ENCODE measurements around the gene ZNF543. TPM values are rescaled to one million over a fixed set of nuclear protein-coding genes. Genes with fewer than 3 reads are reported as not detected.
"Not testable (repeated sequence)": the region's sequence is repeated elsewhere in the genome, so short reads cannot be mapped to it uniquely, and the experiment has no call there.

ZNF543 gene
- total RNA-seq, 8 experiments from 2014 or later = 6.2 to 13.8 (median 10.1) TPM

DNA sequence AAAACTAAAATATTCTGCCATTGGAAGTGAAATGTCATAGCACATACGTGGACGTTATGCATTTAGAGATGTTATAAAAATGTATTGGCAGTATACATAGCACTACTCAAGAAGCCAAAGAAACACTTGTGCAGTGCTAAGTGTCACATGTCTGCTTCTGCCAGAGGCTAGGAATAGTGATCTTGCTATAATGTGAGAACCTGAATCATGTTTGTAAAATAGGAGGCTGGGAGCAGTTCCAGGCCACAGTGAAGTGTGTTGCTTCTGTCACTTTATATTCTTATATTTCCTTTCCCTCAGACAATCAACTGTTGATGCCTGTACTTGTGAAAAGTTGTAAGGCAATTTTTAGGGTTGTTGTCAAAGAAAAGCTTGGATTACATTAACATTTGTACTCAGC lies 46.5 kb downstream of the ZNF543 start:
- in situ Hi-C loops (cut with MboI; ENCODE audit: low pct_unique_long_range_greater_than_20kb in 2 of 9, low sequenced_read_pairs in 9 of 9, unreplicated experiment in 9 of 9) = no loop called here
- Histone ChIP-seq H3K27ac (no peak overlapping the region), H3K4me3 (no peak overlapping the region), H3K4me1 (replicated peaks in 1 of 2) (peaks cover 5 to 6% of the 10 kb centered on the region in 2 donors)
- no peak for ATAC-seq (replicated peaks in 6 of 8)
- 69 to 100% (median 100%) methylated on average over 2 of the region's 2 CpGs; no CpG with 5 or more reads in 3 of the 10 experiments for WGBS, 10 experiments

DNA sequence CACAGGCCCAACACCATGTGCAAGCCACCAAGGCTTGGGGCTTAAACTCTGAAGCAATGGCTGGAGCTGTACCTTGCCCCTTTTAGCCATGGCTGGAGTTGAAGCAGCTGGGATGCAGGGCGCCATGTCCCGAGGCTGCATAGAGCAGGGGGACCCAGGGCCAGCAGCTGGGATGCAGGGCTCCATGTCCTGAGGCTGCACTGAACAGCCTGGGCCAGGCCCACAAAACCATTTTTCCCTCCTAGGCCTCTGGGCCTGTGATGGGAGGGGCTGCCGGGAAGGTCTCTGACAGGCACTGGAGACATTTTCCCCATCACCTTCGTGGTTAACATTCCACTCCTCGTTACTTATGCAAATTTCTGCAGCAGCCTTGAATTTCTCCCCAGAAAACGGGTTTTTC lies 53.9 kb downstream of the ZNF543 start:
- 65 to 100% (median 87%) methylated on average over 2 to 5 of the region's 6 CpGs; no CpG with 5 or more reads in 2 of the 10 experiments for WGBS, 10 experiments
- Histone ChIP-seq H3K4me1 (replicated peaks in 1 of 2) (no peaks in the 10 kb centered on the region), H3K4me3 (no peak overlapping the region), H3K27ac (no peak overlapping the region)
- in situ Hi-C loops (cut with MboI; ENCODE audit: low pct_unique_long_range_greater_than_20kb in 2 of 9, low sequenced_read_pairs in 9 of 9, unreplicated experiment in 9 of 9) = no loop called here
- ATAC-seq (replicated peaks in 6 of 8) = no peak

GRCh38 chr19:57374647-57375046 lies 54.4 kb downstream of the ZNF543 start:
- in situ Hi-C loops (cut with MboI; ENCODE audit: low pct_unique_long_range_greater_than_20kb in 2 of 9, low sequenced_read_pairs in 9 of 9, unreplicated experiment in 9 of 9); H3K27ac ChIP-seq; H3K4me3 ChIP-seq; H3K4me1 ChIP-seq (replicated peaks in 1 of 2); ATAC-seq (replicated peaks in 6 of 8): not testable (repeated sequence)
- WGBS, 10 experiments = 80 to 100% (median 100%) methylated on average over 1 to 2 of the region's 2 CpGs; no CpG with 5 or more reads in 1 of the 10 experiments

- no peak overlapping the region for H3K4me3 ChIP-seq
- in situ Hi-C loops (cut with MboI; ENCODE audit: low pct_unique_long_range_greater_than_20kb in 2 of 9, low sequenced_read_pairs in 9 of 9, unreplicated experiment in 9 of 9) = no loop called here
- no peak overlapping the region for H3K27ac ChIP-seq
- peak in 2 of 8 experiments; percentile 86 to 91 for ATAC-seq (replicated peaks in 6 of 8)
- H3K4me1 ChIP-seq (replicated peaks in 1 of 2) = no peaks in the 10 kb centered on the region
- WGBS, 10 experiments = 0 to 100% (median 95%) methylated on average over 1 to 5 of the region's 6 CpGs; no CpG with 5 or more reads in 5 of the 10 experiments
These were observed 55.9 kb downstream of the ZNF543 start for GRCh38 chr19:57376151-57376550.

DNA sequence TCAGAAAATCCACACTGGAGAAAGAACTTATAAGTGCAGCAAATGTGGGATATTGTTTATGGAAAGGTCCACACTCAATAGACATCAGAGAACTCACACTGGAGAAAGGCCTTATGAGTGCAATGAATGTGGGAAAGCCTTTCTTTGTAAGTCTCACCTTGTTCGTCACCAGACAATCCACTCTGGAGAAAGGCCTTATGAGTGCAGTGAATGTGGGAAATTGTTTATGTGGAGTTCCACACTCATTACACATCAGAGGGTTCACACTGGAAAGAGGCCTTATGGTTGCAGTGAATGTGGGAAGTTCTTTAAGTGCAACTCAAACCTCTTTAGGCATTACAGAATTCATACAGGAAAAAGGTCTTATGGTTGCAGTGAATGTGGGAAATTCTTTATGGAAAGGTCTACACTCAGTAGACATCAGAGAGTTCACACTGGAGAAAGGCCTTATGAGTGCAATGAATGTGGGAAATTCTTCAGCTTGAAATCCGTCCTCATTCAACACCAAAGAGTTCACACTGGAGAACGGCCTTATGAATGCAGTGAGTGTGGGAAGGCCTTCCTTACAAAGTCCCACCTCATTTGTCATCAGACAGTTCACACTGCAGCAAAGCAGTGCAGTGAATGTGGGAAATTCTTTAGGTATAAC lies 57.4 kb downstream of the ZNF543 start:
- no peaks in the 10 kb centered on the region for H3K4me1 ChIP-seq (replicated peaks in 1 of 2)
- no peak for ATAC-seq (replicated peaks in 6 of 8)
- 17 to 94% (median 83%) methylated on average over 1 to 3 of the region's 3 CpGs; no CpG with 5 or more reads in 2 of the 10 experiments for WGBS, 10 experiments
- in situ Hi-C loops (cut with MboI; ENCODE audit: low pct_unique_long_range_greater_than_20kb in 2 of 9, low sequenced_read_pairs in 9 of 9, unreplicated experiment in 9 of 9) = no loop called here
- no peak overlapping the region for H3K27ac ChIP-seq
- H3K4me3 ChIP-seq = no peak overlapping the region

Other genes starting within 250 kb of the ZNF543 start
- gene USP29, start 200.5 kb upstream of the ZNF543 start, total RNA-seq = under 1 TPM in 5 of 8 experiments, not detected in 3; 0.04 to 0.38 (median 0.10) TPM
- under 1 TPM in 1 of 8 experiments, not detected in 7; 0.13 TPM for gene ZIM3, start 175.3 kb upstream of the ZNF543 start, total RNA-seq
- not detected for gene DUXA, start 153.0 kb upstream of the ZNF543 start, total RNA-seq
- gene ZNF264, start 129.0 kb upstream of the ZNF543 start, total RNA-seq = 10 to 100 TPM in 7 of 8 experiments, 1 to 10 TPM in 1; 9.7 to 30.4 (median 16.5) TPM
- gene AURKC, start 89.4 kb upstream of the ZNF543 start, total RNA-seq = 1 to 10 TPM in 3 of 8 experiments, under 1 TPM in 4, not detected in 1; 0.63 to 3.2 (median 0.88) TPM
- 10 to 100 TPM; 12.0 to 24.0 (median 17.8) TPM for gene ZNF805, start 79.8 kb upstream of the ZNF543 start, total RNA-seq
- gene ZNF460, start 40.0 kb upstream of the ZNF543 start, total RNA-seq = 100 to 1,000 TPM in 1 of 8 experiments, 10 to 100 TPM in 7; 38.8 to 113 (median 68.9) TPM
- 10 to 100 TPM in 5 of 8 experiments, 1 to 10 TPM in 3; 5.7 to 12.0 (median 10.7) TPM for gene ZNF304, start 30.8 kb downstream of the ZNF543 start, total RNA-seq
- 10 to 100 TPM; 10.3 to 33.5 (median 24.1) TPM for gene TRAPPC2B, start 43.1 kb downstream of the ZNF543 start, total RNA-seq
- 1 to 10 TPM; 3.8 to 6.9 (median 5.8) TPM for gene ZNF547, start 43.1 kb downstream of the ZNF543 start, total RNA-seq
- 10 to 100 TPM in 7 of 8 experiments, 1 to 10 TPM in 1; 9.9 to 35.5 (median 25.4) TPM for gene ZNF548, start 69.4 kb downstream of the ZNF543 start, total RNA-seq
- gene ZNF17, start 90.7 kb downstream of the ZNF543 start, total RNA-seq = 10 to 100 TPM in 7 of 8 experiments, 1 to 10 TPM in 1; 7.8 to 21.6 (median 11.9) TPM
- gene ZNF749, start 114.9 kb downstream of the ZNF543 start, total RNA-seq = 10 to 100 TPM; 10.1 to 24.0 (median 13.8) TPM
- gene VN1R1, start 136.7 kb downstream of the ZNF543 start, total RNA-seq = 1 to 10 TPM in 7 of 8 experiments, under 1 TPM in 1; 0.92 to 4.2 (median 1.7) TPM
- 10 to 100 TPM in 7 of 8 experiments, 1 to 10 TPM in 1; 7.4 to 33.0 (median 19.7) TPM for gene ZNF772, start 157.1 kb downstream of the ZNF543 start, total RNA-seq
- gene ZNF419, start 167.3 kb downstream of the ZNF543 start, total RNA-seq = 10 to 100 TPM; 12.4 to 18.6 (median 13.1) TPM
- 10 to 100 TPM in 5 of 8 experiments, 1 to 10 TPM in 3; 6.3 to 17.9 (median 10.9) TPM for gene ZNF773, start 179.5 kb downstream of the ZNF543 start, total RNA-seq
- gene ZNF549, start 206.9 kb downstream of the ZNF543 start, total RNA-seq = 10 to 100 TPM in 1 of 8 experiments, 1 to 10 TPM in 7; 5.4 to 11.9 (median 7.9) TPM
- 10 to 100 TPM in 6 of 8 experiments, 1 to 10 TPM in 2; 7.4 to 14.5 (median 12.0) TPM for gene ZNF550, start 239.4 kb downstream of the ZNF543 start, total RNA-seq

Measured in motor neuron (in vitro differentiated cells).